Mucosa of rectum (tissue), 2 donors: ENCODE measurements around the gene RPRM.
"Not testable (repeated sequence)": the region's sequence is repeated elsewhere in the genome, so short reads cannot be mapped to it uniquely, and the experiment has no call there.

ENCODE experiments used
- H3K27ac ChIP-seq, 2 donors: one replicate each; pipeline ENCODE4 v1.7.0; 2013; ENCODE audit warnings: inconsistent platforms in 2 of 2, low read depth in 2 of 2, low read length in 2 of 2
- H3K27me3 ChIP-seq, 2 donors: one replicate each; pipeline ENCODE4 v1.7.0; 2013; ENCODE audit warnings: low read length in 2 of 2; ENCODE audit not compliant: control insufficient read depth in 2 of 2, insufficient read depth in 2 of 2
- H3K36me3 ChIP-seq, 2 donors: one replicate each; pipeline ENCODE4 v1.7.0; 2013; ENCODE audit warnings: low read length in 2 of 2; ENCODE audit not compliant: control insufficient read depth in 2 of 2, insufficient read depth in 2 of 2
- H3K4me1 ChIP-seq, 2 donors: one replicate each; pipeline ENCODE4 v1.7.0; 2013; ENCODE audit warnings: low read length in 2 of 2, mild to moderate bottlenecking in 1 of 2; ENCODE audit not compliant: control insufficient read depth in 2 of 2, insufficient read depth in 2 of 2
- H3K4me3 ChIP-seq, 2 donors: one replicate each; pipeline ENCODE4 v1.7.0; 2013; ENCODE audit warnings: low read length in 2 of 2
- H3K9ac ChIP-seq, 2 donors: one replicate each; pipeline ENCODE4 v1.7.0; 2013; ENCODE audit warnings: low read length in 2 of 2, low read depth in 1 of 2, mild to moderate bottlenecking in 1 of 2
- H3K9me3 ChIP-seq, 2 donors: one replicate each; pipeline ENCODE4 v1.7.0; 2013; ENCODE audit warnings: low read length in 2 of 2; ENCODE audit not compliant: control insufficient read depth in 2 of 2
- donor health status: healthy.
- donor health status: Normal muscosa, but diverticular disease.

RPRM gene

GRCh38 chr2:153461453-153461852 is 17.1 kb downstream of the RPRM start:
- H3K4me1 ChIP-seq, result no peaks in the 10 kb centered on the region
- no peaks in the 10 kb centered on the region for H3K27me3 ChIP-seq
- no peaks in the 10 kb centered on the region for H3K9me3 ChIP-seq
- H3K36me3 ChIP-seq, result no peaks in the 10 kb centered on the region
- H3K4me3 ChIP-seq, result no peak overlapping the region
- no peak overlapping the region for H3K9ac ChIP-seq
- H3K27ac ChIP-seq, result no peak overlapping the region

GRCh38 chr2:153455861-153456260 is 22.7 kb downstream of the RPRM start:
- no peak overlapping the region for H3K9ac ChIP-seq
- no peak overlapping the region for H3K27ac ChIP-seq
- H3K9me3 ChIP-seq, result no peaks in the 10 kb centered on the region
- no peaks in the 10 kb centered on the region for H3K4me1 ChIP-seq
- H3K4me3 ChIP-seq, result no peak overlapping the region
- no peaks in the 10 kb centered on the region for H3K36me3 ChIP-seq
- no peaks in the 10 kb centered on the region for H3K27me3 ChIP-seq

- H3K9me3 ChIP-seq, result no peaks in the 10 kb centered on the region
- no peak overlapping the region for H3K4me3 ChIP-seq
- no peak overlapping the region for H3K9ac ChIP-seq
- no peaks in the 10 kb centered on the region for H3K27me3 ChIP-seq
- H3K36me3 ChIP-seq, result no peaks in the 10 kb centered on the region
- H3K27ac ChIP-seq, result no peak overlapping the region
- H3K4me1 ChIP-seq, result no peaks in the 10 kb centered on the region
These were observed 23.2 kb downstream of the RPRM start for GRCh38 chr2:153455403-153455802.

- no peaks in the 10 kb centered on the region for H3K27me3 ChIP-seq
- H3K27ac ChIP-seq, result no peak overlapping the region
- no peak overlapping the region for H3K9ac ChIP-seq
- no peaks in the 10 kb centered on the region for H3K4me1 ChIP-seq
- no peaks in the 10 kb centered on the region for H3K36me3 ChIP-seq
- no peaks in the 10 kb centered on the region for H3K9me3 ChIP-seq
- H3K4me3 ChIP-seq, result no peak overlapping the region
These were observed 27.0 kb downstream of the RPRM start for GRCh38 chr2:153451611-153452010.

GRCh38 chr2:153443106-153443505 is 35.5 kb downstream of the RPRM start:
- H3K36me3 ChIP-seq, result no peaks in the 10 kb centered on the region
- H3K4me3 ChIP-seq, result no peak overlapping the region
- no peaks in the 10 kb centered on the region for H3K27me3 ChIP-seq
- no peaks in the 10 kb centered on the region for H3K9me3 ChIP-seq
- no peaks in the 10 kb centered on the region for H3K4me1 ChIP-seq
- no peak overlapping the region for H3K27ac ChIP-seq
- H3K9ac ChIP-seq, result no peak overlapping the region

- not testable (repeated sequence) for H3K4me3 ChIP-seq, H3K4me1 ChIP-seq, H3K9ac ChIP-seq, H3K9me3 ChIP-seq, H3K36me3 ChIP-seq, H3K27me3 ChIP-seq, H3K27ac ChIP-seq
These were observed 35.9 kb downstream of the RPRM start for GRCh38 chr2:153442616-153443015.

- H3K9me3 ChIP-seq, H3K9ac ChIP-seq, H3K4me1 ChIP-seq, H3K36me3 ChIP-seq, H3K27ac ChIP-seq, H3K27me3 ChIP-seq, H3K4me3 ChIP-seq: not testable (repeated sequence)
These were observed 38.5 kb downstream of the RPRM start for GRCh38 chr2:153440090-153440489.

- Histone ChIP-seq H3K9ac (no peak overlapping the region), H3K4me3 (no peak overlapping the region), H3K4me1 (no peaks in the 10 kb centered on the region), H3K27ac (no peak overlapping the region), H3K27me3 (no peaks in the 10 kb centered on the region), H3K36me3 (no peaks in the 10 kb centered on the region), H3K9me3 (no peaks in the 10 kb centered on the region)
These were observed 45.2 kb downstream of the RPRM start for GRCh38 chr2:153433403-153433802.

- no peak overlapping the region for H3K9ac ChIP-seq
- H3K4me1 ChIP-seq, result no peaks in the 10 kb centered on the region
- no peak overlapping the region for H3K27ac ChIP-seq
- H3K9me3 ChIP-seq, result no peaks in the 10 kb centered on the region
- no peaks in the 10 kb centered on the region for H3K27me3 ChIP-seq
- H3K36me3 ChIP-seq, result no peaks in the 10 kb centered on the region
- H3K4me3 ChIP-seq, result no peak overlapping the region
These were observed 46.2 kb downstream of the RPRM start for GRCh38 chr2:153432381-153432780.

- no peak overlapping the region for H3K9ac ChIP-seq
- no peak overlapping the region for H3K27ac ChIP-seq
- H3K4me1 ChIP-seq, result no peaks in the 10 kb centered on the region
- H3K36me3 ChIP-seq, result no peaks in the 10 kb centered on the region
- no peak overlapping the region for H3K4me3 ChIP-seq
- no peaks in the 10 kb centered on the region for H3K9me3 ChIP-seq
- no peaks in the 10 kb centered on the region for H3K27me3 ChIP-seq
These were observed 47.4 kb downstream of the RPRM start for GRCh38 chr2:153431114-153431513.
